ENCODE data around the gene ZNF217.

ZNF217 gene

DNA sequence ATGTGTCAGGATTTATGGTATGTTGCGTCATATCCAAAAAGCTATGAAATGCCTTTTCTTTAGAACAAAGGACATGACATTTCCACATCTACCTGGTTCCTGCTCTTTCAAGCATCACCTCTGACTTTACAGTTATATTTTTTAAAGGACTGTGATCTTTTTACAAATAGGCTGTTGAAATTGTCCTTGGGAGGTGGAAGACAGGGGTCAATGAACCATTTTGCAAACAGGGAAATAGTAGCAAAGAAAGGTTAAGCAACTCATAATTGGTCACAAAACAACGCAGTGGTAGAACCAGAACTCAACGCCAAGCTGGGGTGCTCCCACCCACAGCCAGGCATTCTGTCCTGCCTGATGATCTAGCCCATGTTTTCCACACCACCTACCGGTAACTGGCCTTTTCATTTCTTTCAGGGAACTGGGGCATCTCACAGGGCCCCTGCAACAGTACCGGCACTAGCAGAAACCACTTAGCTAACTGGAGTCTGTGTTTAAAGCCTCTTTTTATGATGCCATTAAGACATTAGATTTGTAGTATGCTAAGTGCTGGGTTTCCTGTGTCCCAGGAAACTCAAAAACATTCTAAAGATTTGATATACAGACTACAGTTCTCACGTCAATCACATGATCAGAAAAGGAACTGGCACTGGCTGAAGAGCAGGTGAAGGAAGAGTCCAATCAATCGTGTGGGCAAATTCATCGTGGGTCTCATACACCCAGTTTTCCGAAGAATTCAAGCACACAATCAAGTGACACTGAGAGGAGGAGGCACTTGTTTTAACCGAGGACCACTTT is 13.9 kb downstream of the ZNF217 start:
- H3K4me1 Mint-ChIP-seq: peaks cover 38% of the 10 kb centered on the region
- peaks cover 53% of the 10 kb centered on the region for H3K36me3 Mint-ChIP-seq (ENCODE audit: low read depth)
- peak overlapping the region; percentile 9 to 77 (median 71) for H3K27ac Mint-ChIP-seq
- TF ChIP-seq, protein P1, sequence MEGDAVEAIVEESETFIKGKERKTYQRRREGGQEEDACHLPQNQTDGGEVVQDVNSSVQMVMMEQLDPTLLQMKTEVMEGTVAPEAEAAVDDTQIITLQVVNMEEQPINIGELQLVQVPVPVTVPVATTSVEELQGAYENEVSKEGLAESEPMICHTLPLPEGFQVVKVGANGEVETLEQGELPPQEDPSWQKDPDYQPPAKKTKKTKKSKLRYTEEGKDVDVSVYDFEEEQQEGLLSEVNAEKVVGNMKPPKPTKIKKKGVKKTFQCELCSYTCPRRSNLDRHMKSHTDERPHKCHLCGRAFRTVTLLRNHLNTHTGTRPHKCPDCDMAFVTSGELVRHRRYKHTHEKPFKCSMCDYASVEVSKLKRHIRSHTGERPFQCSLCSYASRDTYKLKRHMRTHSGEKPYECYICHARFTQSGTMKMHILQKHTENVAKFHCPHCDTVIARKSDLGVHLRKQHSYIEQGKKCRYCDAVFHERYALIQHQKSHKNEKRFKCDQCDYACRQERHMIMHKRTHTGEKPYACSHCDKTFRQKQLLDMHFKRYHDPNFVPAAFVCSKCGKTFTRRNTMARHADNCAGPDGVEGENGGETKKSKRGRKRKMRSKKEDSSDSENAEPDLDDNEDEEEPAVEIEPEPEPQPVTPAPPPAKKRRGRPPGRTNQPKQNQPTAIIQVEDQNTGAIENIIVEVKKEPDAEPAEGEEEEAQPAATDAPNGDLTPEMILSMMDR (IDR thresholded peaks at IDR 0.05; ENCODE audit: unreplicated experiment in 3 of 3): no peak
- no peaks in the 10 kb centered on the region for H3K27me3 Mint-ChIP-seq (ENCODE audit: low read depth)
- no peak overlapping the region for H3K4me3 Mint-ChIP-seq
- H3K9me3 Mint-ChIP-seq: no peaks in the 10 kb centered on the region

DNA sequence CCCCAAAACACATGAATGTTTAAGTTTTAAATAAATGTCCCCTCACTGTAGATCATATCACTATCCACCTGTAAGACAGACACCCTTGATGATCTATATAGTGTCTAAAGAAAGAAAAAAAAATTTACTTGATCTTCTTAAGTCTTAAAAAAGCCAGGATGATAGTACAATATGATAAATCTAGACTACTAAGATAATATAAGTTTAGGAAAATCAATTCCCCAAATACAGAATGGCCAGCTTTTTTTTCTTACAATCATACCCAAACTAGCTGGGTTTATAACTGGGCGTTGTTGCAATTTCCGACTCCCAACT is 14.4 kb downstream of the ZNF217 start:
- H3K27ac Mint-ChIP-seq: peak overlapping the region; percentile 62 to 77 (median 72)
- H3K9me3 Mint-ChIP-seq: no peaks in the 10 kb centered on the region
- H3K4me3 Mint-ChIP-seq: peak overlapping the region in 1 of 3 experiments; percentile 15
- H3K36me3 Mint-ChIP-seq (ENCODE audit: low read depth): peaks cover 59% of the 10 kb centered on the region
- H3K27me3 Mint-ChIP-seq (ENCODE audit: low read depth): no peaks in the 10 kb centered on the region
- H3K4me1 Mint-ChIP-seq: peaks cover 36% of the 10 kb centered on the region
- TF ChIP-seq, protein P1 (IDR thresholded peaks at IDR 0.05; ENCODE audit: unreplicated experiment in 3 of 3): no peak

DNA sequence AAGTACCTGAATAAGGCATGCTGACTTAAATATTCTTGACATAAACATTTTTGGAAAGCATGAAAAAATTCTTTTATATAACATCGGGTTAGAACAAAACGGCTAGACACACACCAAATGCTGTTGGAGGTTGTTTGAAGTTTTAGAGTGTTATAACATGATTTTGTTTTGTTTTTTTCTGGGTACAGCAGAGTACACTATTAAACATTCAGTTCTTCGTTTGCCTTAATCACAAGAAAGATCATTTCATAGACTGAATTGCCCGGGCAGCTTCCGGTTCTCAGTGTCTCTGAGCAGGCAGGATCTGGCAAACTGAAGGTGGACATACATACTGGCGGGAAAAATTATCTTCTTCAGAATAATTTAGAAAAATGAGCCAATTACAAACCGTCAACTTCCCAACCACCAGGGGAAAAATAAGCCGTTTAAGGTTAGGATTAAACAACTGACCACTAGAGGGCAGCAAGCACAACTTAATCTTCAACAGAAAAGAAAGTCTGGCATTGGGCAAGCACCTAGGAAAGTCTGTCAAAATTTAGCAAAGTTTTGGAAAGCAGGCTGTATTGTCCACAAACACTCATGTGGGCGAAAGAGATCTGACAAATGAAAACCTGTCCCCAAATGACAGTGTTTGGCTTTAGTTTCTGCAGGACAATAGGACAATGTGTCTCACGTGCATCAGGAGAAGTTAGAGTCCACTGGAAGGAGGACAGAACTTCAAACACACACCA is 15.0 kb downstream of the ZNF217 start:
- H3K27ac Mint-ChIP-seq: peak overlapping the region; percentile 62 to 77 (median 72)
- peak overlapping the region in 2 of 3 experiments; percentile 15 to 17 for H3K4me3 Mint-ChIP-seq
- peaks cover 65% of the 10 kb centered on the region for H3K36me3 Mint-ChIP-seq (ENCODE audit: low read depth)
- no peaks in the 10 kb centered on the region for H3K27me3 Mint-ChIP-seq (ENCODE audit: low read depth)
- H3K9me3 Mint-ChIP-seq: no peaks in the 10 kb centered on the region
- TF ChIP-seq, protein P1 (IDR thresholded peaks at IDR 0.05; ENCODE audit: unreplicated experiment in 3 of 3): peak; percentile 89 to 94 (median 89)
- peaks cover 30% of the 10 kb centered on the region for H3K4me1 Mint-ChIP-seq

DNA sequence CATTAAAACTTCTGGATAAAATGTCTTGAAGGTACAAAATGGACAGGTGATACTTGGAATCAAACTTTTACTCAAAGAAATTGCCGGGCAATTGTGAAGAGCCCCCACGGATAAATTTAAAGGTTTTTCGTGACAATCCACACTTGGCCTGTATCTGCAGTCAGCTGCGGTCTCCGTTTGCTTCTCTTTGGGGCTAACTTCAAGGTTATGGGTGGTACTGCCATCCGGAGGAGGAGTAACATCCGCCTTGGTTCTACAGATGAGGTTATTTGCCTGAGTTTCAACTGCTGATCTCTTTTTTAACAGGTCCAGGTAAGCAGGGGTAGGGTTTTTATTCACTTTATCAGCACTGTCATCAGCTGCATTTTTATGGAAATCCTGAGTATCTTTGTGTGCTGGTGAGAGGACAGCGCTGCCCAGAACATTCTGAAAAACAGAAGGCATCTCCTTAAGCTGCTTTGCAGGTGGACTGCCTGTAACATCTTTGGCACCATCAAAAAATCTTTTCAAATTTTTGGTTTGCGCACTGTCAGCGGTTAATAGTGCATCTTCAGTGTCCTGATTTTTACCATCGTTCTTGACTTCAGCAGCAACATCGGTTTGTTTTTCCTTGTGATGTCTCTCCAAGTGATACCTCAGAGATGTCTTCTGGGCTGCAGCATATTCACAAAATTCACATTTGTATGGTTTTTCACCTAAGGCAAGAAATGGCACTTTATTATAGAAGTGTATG is 16.9 kb downstream of the ZNF217 start:
- Mint-ChIP-seq H3K27ac (peak overlapping the region in 1 of 3 experiments; percentile 19), H3K9me3 (no peaks in the 10 kb centered on the region), H3K4me1 (peaks cover 25% of the 10 kb centered on the region), H3K27me3 (ENCODE audit: low read depth) (no peaks in the 10 kb centered on the region), H3K36me3 (ENCODE audit: low read depth) (peaks cover 65% of the 10 kb centered on the region), H3K4me3 (no peak overlapping the region)
- TF ChIP-seq, protein P1 (IDR thresholded peaks at IDR 0.05; ENCODE audit: unreplicated experiment in 3 of 3): no peak

DNA sequence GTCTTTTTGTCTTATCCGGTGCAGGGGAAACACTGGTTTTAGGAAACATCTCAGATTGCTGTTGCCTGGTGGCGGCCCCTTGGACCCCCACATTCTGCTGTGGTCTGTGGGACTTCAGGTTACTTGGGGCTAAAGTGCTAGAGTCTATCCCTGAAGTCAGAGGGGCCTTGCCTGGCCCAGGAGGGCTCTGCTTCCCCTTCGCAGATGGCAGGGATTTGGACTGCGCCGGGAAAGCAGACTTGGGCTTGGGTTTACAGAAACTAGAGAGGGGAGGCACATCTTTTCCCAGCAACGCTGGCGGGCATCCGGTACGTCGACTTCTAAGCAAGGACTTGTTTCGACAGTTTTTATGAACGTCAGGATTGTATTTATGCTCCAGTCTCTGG is 17.5 kb downstream of the ZNF217 start:
- Mint-ChIP-seq H3K27me3 (ENCODE audit: low read depth) (no peaks in the 10 kb centered on the region), H3K9me3 (no peaks in the 10 kb centered on the region), H3K27ac (peak overlapping the region in 1 of 3 experiments; percentile 19), H3K4me3 (no peak overlapping the region), H3K36me3 (ENCODE audit: low read depth) (peaks cover 70% of the 10 kb centered on the region), H3K4me1 (peaks cover 25% of the 10 kb centered on the region)
- TF ChIP-seq, protein P1 (IDR thresholded peaks at IDR 0.05; ENCODE audit: unreplicated experiment in 3 of 3): no peak

Measured in nephron (organoid).